B cell (primary cell): ENCODE data around the gene TBC1D1. TPM values are rescaled to one million over a fixed set of nuclear protein-coding genes. Genes with fewer than 3 reads are reported as not detected.
A peak's percentile ranks its signal among the peaks of the same experiment; 100 is the strongest.

Experiments
- ATAC-seq: fragments of 200-7000 bp; cut with Tn5 transposase; one replicate; pipeline ENCODE4 v1.10.0; 2021; ENCODE audit warnings: low read depth, mild to moderate bottlenecking, moderate number of reproducible peaks, moderate library complexity
- CTCF ChIA-PET: fragments of 350-600 bp; sonication (Branson Sonifier 250); formaldehyde crosslinking; loops from one replicate; lab custom pipeline; 2021; ENCODE audit warnings: antibody characterized with exemption, inconsistent platforms; lab: Charles Lee
- POLR2A ChIA-PET: fragments of 350-600 bp; sonication (Branson Sonifier 250); formaldehyde crosslinking; loops from one replicate; lab custom pipeline; 2021; ENCODE audit warnings: antibody characterized with exemption; lab: Charles Lee
- DNase-seq: peaks from one replicate; pipeline ENCODE4 v3.0.0; 2013
- H2AFZ ChIP-seq: 2 replicates; pipeline ENCODE4 v1.6.1; 2012; ENCODE audit warnings: mild to moderate bottlenecking, low read depth, low read length; ENCODE audit not compliant: insufficient read depth, poor library complexity, severe bottlenecking
- H3K27ac ChIP-seq, 2 donors: 1 replicate in 1 of 2; 2 replicates in 1 of 2; pipeline ENCODE4 v1.5.1; 2012 to 2013; ENCODE audit warnings: low read length in 2 of 2, mild to moderate bottlenecking in 2 of 2, moderate library complexity in 1 of 2
- H3K27me3 ChIP-seq, 4 experiments: fragments of 200-600 bp in 1 of 4; sonication (generic) in 1 of 4; replicated peaks in 1 of 4; 1 replicate in 2 of 4; 2 replicates in 2 of 4; pipeline versions ENCODE4 v1.6.1 to v1.7.0; 2013 to 2016; ENCODE audit warnings: low read length in 3 of 4, mild to moderate bottlenecking in 2 of 4, mixed read lengths in 1 of 4, moderate library complexity in 1 of 4; ENCODE audit not compliant: insufficient read depth in 4 of 4, control insufficient read depth in 3 of 4; ENCODE audit errors: control extremely low read depth in 1 of 4
- H3K36me3 ChIP-seq, 2 experiments: replicated peaks in 1 of 2; 1 replicate in 1 of 2; 2 replicates in 1 of 2; pipeline versions ENCODE4 v1.6.1 to v1.7.1; 2013; ENCODE audit warnings: low read length in 1 of 2; ENCODE audit not compliant: insufficient read depth in 2 of 2, control insufficient read depth in 1 of 2; ENCODE audit errors: control extremely low read depth in 1 of 2, extremely low read depth in 1 of 2
- H3K4me1 ChIP-seq, 2 donors: fragments of 200-600 bp in 1 of 2; sonication (generic) in 1 of 2; 1 replicate in 1 of 2; 2 replicates in 1 of 2; pipeline versions ENCODE4 v1.5.1 to v1.6.1; 2013 to 2017; ENCODE audit warnings: low read length in 2 of 2; ENCODE audit not compliant: control insufficient read depth in 2 of 2, insufficient read depth in 2 of 2
- H3K4me2 ChIP-seq: replicated peaks from 2 replicates; pipeline ENCODE3; 2012; ENCODE audit warnings: mild to moderate bottlenecking, low read depth, low read length; ENCODE audit not compliant: poor library complexity, severe bottlenecking
- H3K4me3 ChIP-seq, 5 experiments: fragments of 200-600 bp in 1 of 5; sonication (generic) in 1 of 5; 1 replicate in 3 of 5; 2 replicates in 2 of 5; pipeline versions ENCODE4 v1.5.1 to v1.7.0; 2011 to 2016; ENCODE audit warnings: low read length in 4 of 5, mild to moderate bottlenecking in 4 of 5, low read depth in 2 of 5, control low read depth in 1 of 5, moderate library complexity in 1 of 5; ENCODE audit not compliant: insufficient read depth in 1 of 5; ENCODE audit errors: control extremely low read depth in 1 of 5, extremely low read depth in 1 of 5
- H3K79me2 ChIP-seq: fragments of 200-600 bp; sonication (generic); one replicate; pipeline ENCODE4 v1.6.0; 2016; ENCODE audit warnings: low read length; ENCODE audit not compliant: control insufficient read depth, insufficient read depth
- H3K9ac ChIP-seq: fragments of 200-600 bp; sonication (generic); 2 replicates; pipeline ENCODE4 v1.6.1; 2017; ENCODE audit warnings: mild to moderate bottlenecking, low read length, moderate library complexity
- H3K9me3 ChIP-seq, 3 donors: one replicate each; pipeline versions ENCODE4 v1.6.1 to v1.7.1; 2013; ENCODE audit warnings: low read length in 2 of 3; ENCODE audit not compliant: control insufficient read depth in 2 of 3, insufficient read depth in 1 of 3; ENCODE audit errors: control extremely low read depth in 1 of 3
- H4K20me1 ChIP-seq: 2 replicates; pipeline ENCODE4 v1.6.0; 2012; ENCODE audit warnings: mild to moderate bottlenecking, low read length; ENCODE audit not compliant: insufficient read depth, control insufficient read depth, poor library complexity, severe bottlenecking
- H3K27ac Mint-ChIP-seq: one replicate; pipeline ENCODE4 v1.8.0; 2021; ENCODE audit warnings: mixed read lengths
- H3K27me3 Mint-ChIP-seq: one replicate; pipeline ENCODE4 v1.8.0; 2021; ENCODE audit warnings: mixed read lengths
- H3K4me1 Mint-ChIP-seq: one replicate; pipeline ENCODE4 v1.8.0; 2021; ENCODE audit warnings: mixed read lengths
- H3K4me3 Mint-ChIP-seq: one replicate; pipeline ENCODE4 v1.8.0; 2021; ENCODE audit warnings: mixed read lengths
- H3K9me3 Mint-ChIP-seq: one replicate; pipeline ENCODE4 v1.8.0; 2022; ENCODE audit warnings: mixed read lengths; ENCODE audit not compliant: insufficient read depth
- CTCF ChIP-seq: fragments of 200-600 bp; IDR thresholded peaks from one replicate; pipeline ENCODE4 v1.8.0; 2022; ENCODE audit warnings: antibody characterized with exemption, mild to moderate bottlenecking
- EZH2 ChIP-seq: IDR thresholded peaks from 2 replicates; pipeline ENCODE4 v1.6.1; 2012; ENCODE audit warnings: borderline replicate concordance, low read depth, mild to moderate bottlenecking, moderate library complexity, low read length; ENCODE audit not compliant: insufficient read depth, poor library complexity, severe bottlenecking
- WGBS: methylation state at CpG from one replicate; pipeline ENCODE4 v1.1.5; 2013; ENCODE audit warnings: missing lambda C conversion rate; ENCODE audit not compliant: insufficient coverage; 5-methylcytosine and 5-hydroxymethylcytosine counted together
- intact Hi-C: fragments of 100-400 bp; cut with micrococcal nuclease; formaldehyde crosslinking; loops from one replicate; pipeline ENCODE4 v1.10.0; 2022
- polyA plus RNA-seq: library from polyadenylated mRNA; depleted of rRNA; stranded (reverse); fragments of >200 nt; gene quantifications from 2 replicates; pipeline ENCODE4 v1.2.3, GENCODE V29; 2012
- total RNA-seq, 2 donors: library from RNA; stranded (reverse); fragments of 120-200 nt in 1 of 2; gene quantifications; 1 replicate in 1 of 2; 2 replicates in 1 of 2; pipeline versions ENCODE4 v1.2.3 to v1.2.4, GENCODE V29; 2013 to 2022

Gene TBC1D1
- total and polyA plus RNA-seq, 2 donors (not counting 1 experiment from before 2014, with no cell fraction given) = 88.2 to 98.7 TPM

DNA sequence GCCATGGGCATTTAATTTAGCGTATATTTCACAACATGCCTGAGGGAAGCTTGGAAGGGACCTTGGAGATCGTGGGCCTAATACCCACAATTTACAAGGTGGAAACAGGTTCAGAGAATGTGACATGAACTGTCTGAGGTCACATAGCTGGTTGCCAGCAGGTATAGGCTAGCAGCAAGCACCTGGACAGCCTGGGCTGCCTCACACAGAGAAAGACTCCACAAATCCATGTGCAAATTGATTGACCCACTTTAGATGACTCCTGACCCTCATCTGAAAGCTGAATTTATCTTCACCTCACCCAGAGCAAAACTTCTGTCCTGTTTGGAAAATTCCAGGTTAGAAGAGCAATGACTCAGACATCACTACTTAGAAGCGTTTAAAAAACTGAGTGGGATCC, 75.2 kb downstream of the TBC1D1 start:
- ChIA-PET POLR2A (interaction anchor here (0.6 kb wide), 1 partner anchor 168 kb away, joined by 3 read pairs; no protein-coding TSS in a partner anchor), CTCF (no interaction called here)
- no peak overlapping the region for H3K27ac ChIP-seq
- TF ChIP-seq EZH2 (no peak), CTCF (no peak)
- intact Hi-C loops = no loop called here
- Mint-ChIP-seq H3K9me3 (no peaks in the 10 kb centered on the region), H3K4me1 (peaks cover 53% of the 10 kb centered on the region), H3K27me3 (no peaks in the 10 kb centered on the region), H3K27ac (no peak overlapping the region), H3K4me3 (no peak overlapping the region)
- WGBS = 86% methylated on average over 2 of the region's 3 CpGs
- H3K9ac ChIP-seq = no peak overlapping the region
- no peaks in the 10 kb centered on the region for H3K27me3 ChIP-seq
- peaks cover 16% of the 10 kb centered on the region for H4K20me1 ChIP-seq
- no peak overlapping the region for H3K4me3 ChIP-seq
- DNase-seq = no peak
- H3K36me3 ChIP-seq = no peaks in the 10 kb centered on the region
- H3K4me2 ChIP-seq = no peak overlapping the region
- no peak overlapping the region for H2AFZ ChIP-seq
- ATAC-seq = no peak
- peaks cover 35 to 38% of the 10 kb centered on the region in 2 donors for H3K4me1 ChIP-seq
- peaks cover 61% of the 10 kb centered on the region for H3K79me2 ChIP-seq
- H3K9me3 ChIP-seq = no peaks in the 10 kb centered on the region

DNA sequence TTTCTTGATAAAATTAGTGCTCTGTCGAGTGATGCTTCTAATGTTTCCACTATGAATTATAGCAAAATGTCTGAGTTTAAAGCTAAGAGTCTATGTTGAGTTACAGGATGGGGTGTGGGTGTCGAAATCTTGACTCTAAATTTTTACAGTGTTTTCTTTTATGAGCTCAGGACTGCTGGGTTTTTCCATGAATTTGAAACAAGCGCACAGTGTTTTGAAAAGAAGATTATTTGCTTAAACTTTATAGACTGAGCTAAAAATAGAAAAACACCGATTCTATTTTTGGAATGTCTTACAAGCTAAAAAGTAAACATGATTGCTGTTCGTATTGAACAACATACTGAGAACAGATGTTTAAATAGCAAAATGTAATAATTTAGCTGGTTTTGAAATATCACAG, 76.9 kb downstream of the TBC1D1 start:
- H3K9me3 Mint-ChIP-seq = no peaks in the 10 kb centered on the region
- intact Hi-C loops = no loop called here

More for the DNA sequence above, 76.9 kb downstream of the TBC1D1 start:
- Histone ChIP-seq H3K27ac (no peak overlapping the region), H3K9ac (peak overlapping the region; percentile 9), H3K4me1 (peaks cover 35 to 38% of the 10 kb centered on the region in 2 donors), H3K27me3 (no peaks in the 10 kb centered on the region), H3K4me3 (peak overlapping the region in 1 of 5 experiments; percentile 4), H3K9me3 (no peaks in the 10 kb centered on the region), H4K20me1 (peaks cover 16% of the 10 kb centered on the region), H2AFZ (no peak overlapping the region), H3K36me3 (no peaks in the 10 kb centered on the region), H3K4me2 (peak overlapping the region; percentile 54), H3K79me2 (peaks cover 63% of the 10 kb centered on the region)
- peak overlapping the region; percentile 20 for H3K4me3 Mint-ChIP-seq
- ChIA-PET CTCF (interaction anchor here (1.1 to 1.5 kb wide), 3 partner anchors 11 to 71 kb away, joined by 3 to 4 read pairs (median 4); no protein-coding TSS in a partner anchor), POLR2A (interaction anchor here (0.6 kb wide), 1 partner anchor 316 kb away, joined by 3 read pairs; no protein-coding TSS in a partner anchor)
- TF ChIP-seq EZH2 = no peak
- TF ChIP-seq CTCF = no peak
- no peak for DNase-seq
- WGBS = 67% methylated on average over 2 of the region's 5 CpGs
- H3K4me1 Mint-ChIP-seq = peaks cover 56% of the 10 kb centered on the region
- ATAC-seq = no peak
- H3K27me3 Mint-ChIP-seq = no peaks in the 10 kb centered on the region
- H3K27ac Mint-ChIP-seq = peak overlapping the region; percentile 21
